Choroid plexus epithelial cell (primary cell): ENCODE results near the gene ILK.

ENCODE experiments used
- DNase-seq: peaks from one replicate; pipeline ENCODE4 v3.0.0-alpha.2; 2010; ENCODE audit warnings: low read depth
- H3K4me3 ChIP-seq: 2 replicates; pipeline ENCODE4 v1.5.1; 2011; ENCODE audit warnings: low read depth, mild to moderate bottlenecking, control low read depth, low read length, moderate library complexity
- CTCF ChIP-seq: conservative IDR thresholded peaks from 2 replicates; pipeline ENCODE4 v1.5.1; 2011; ENCODE audit warnings: low read depth, mild to moderate bottlenecking, control low read depth, inconsistent platforms, low read length, moderate library complexity

The ILK gene

DNA sequence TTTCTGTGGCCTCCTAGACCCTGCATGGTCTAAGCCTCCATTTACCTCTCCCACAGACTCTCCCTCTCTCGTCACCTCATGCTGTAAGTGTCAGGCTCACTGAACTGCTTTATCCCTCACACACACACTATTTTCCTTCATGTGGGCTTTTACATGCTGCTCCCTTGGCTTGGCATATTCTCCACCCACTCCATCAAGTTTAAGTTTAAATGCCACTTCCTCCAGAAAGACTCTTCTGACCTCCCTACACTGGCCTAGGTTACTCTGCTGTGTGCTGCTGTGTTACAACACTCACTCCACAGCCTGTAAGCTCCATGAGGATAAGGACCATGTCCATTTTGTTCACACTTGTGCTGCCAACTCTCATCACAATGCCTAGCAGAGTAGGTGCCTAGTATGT, 49.5 kb downstream of the ILK start:
- no peak for DNase-seq
- no peak for TF ChIP-seq CTCF
- H3K4me3 ChIP-seq: no peak overlapping the region

- no peak for DNase-seq
Measured at GRCh38 chr11:6653656-6654055, 50.1 kb downstream of the ILK start.

GRCh38 chr11:6654281-6655019, 50.9 kb downstream of the ILK start:
- no peak for DNase-seq
- H3K4me3 ChIP-seq: no peak overlapping the region
- no peak for TF ChIP-seq CTCF

More at GRCh38 chr11:6653656-6654055, 50.1 kb downstream of the ILK start:
- TF ChIP-seq CTCF: no peak
- H3K4me3 ChIP-seq: no peak overlapping the region

GRCh38 chr11:6655020-6655789, 51.6 kb downstream of the ILK start:
- no peak for DNase-seq
- no peak for TF ChIP-seq CTCF
- H3K4me3 ChIP-seq: peak overlapping the region; percentile 40

GRCh38 chr11:6655790-6656583, 52.4 kb downstream of the ILK start, which contains the start of gene DCHS1:
TSS of gene DCHS1 (minus strand) at chr11:6655809. CDS start at chr11:6641613, 14,196 bp downstream.
- no peak for DNase-seq
- TF ChIP-seq CTCF: no peak
- H3K4me3 ChIP-seq: peak within 1 kb of the TSS; percentile 40

DNA sequence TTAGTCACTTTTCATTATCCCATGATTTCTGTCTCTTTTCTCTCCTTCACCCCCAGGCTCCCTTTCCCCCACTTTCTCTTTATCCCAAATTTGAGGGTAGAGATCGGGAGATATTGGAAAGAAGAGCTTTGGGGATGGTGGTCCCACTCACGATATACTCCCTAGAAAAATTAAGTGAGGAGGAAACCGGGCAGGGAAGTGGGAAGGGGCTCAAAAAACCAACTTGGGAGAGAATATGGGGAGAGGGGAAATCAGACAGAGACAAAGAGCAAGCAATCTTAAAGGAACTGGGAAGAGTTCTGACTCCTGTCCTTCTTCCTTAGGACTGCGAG, 53.0 kb downstream of the ILK start:
- H3K4me3 ChIP-seq: no peak overlapping the region
- TF ChIP-seq CTCF: no peak
- no peak for DNase-seq
